ENCODE results near the gene TTYH2. TPM values are rescaled to one million over a fixed set of nuclear protein-coding genes. Genes with fewer than 3 reads are reported as not detected.

Gene TTYH2
- total RNA-seq, 1 experiment from 2014 or later, result 5.4 TPM

GRCh38 chr17:74305865-74306654 lies 92.7 kb downstream of the TTYH2 start:
- Mint-ChIP-seq H3K4me3 (ENCODE audit: unreplicated experiment) (no peak overlapping the region), H3K9me3 (ENCODE audit: unreplicated experiment) (no peaks in the 10 kb centered on the region), H3K4me1 (ENCODE audit: low read depth, unreplicated experiment) (no peaks in the 10 kb centered on the region), H3K27me3 (ENCODE audit: insufficient read depth, unreplicated experiment) (no peaks in the 10 kb centered on the region), H3K27ac (ENCODE audit: unreplicated experiment) (no peak overlapping the region), H3K36me3 (ENCODE audit: insufficient read depth, unreplicated experiment) (no peaks in the 10 kb centered on the region)
- ChIA-PET CTCF (interaction anchor here (0.6 to 1.1 kb wide), 3 partner anchors 73 to 289 kb away, joined by 3 read pairs; no protein-coding TSS in a partner anchor), POLR2A (interaction anchor here (0.7 kb wide), 1 partner anchor 62 kb away, joined by 15 read pairs; no protein-coding TSS in a partner anchor)
- TF ChIP-seq CTCF (IDR thresholded peaks at IDR 0.05; ENCODE audit: insufficient read depth in 1 of 2, low read depth in 1 of 2, low read length in 1 of 2, severe bottlenecking in 1 of 2, unreplicated experiment in 1 of 2), result no peak
- Histone ChIP-seq H3K4me3 (ENCODE audit: low read depth, low read length) (no peak overlapping the region), H3K4me1 (no peaks in the 10 kb centered on the region), H3K36me3 (ENCODE audit: control insufficient read depth, insufficient read depth, low read length) (no peaks in the 10 kb centered on the region), H3K9me3 (no peaks in the 10 kb centered on the region), H3K27me3 (replicated peaks; ENCODE audit: control insufficient read depth, insufficient read depth, low read length) (no peaks in the 10 kb centered on the region)
- no TSS peak for BruUV-seq (replicated peaks)
- intact Hi-C loops (cut with micrococcal nuclease; ENCODE audit: unreplicated experiment), result no loop called here
- no peak for DNase-seq

- H3K9me3 ChIP-seq, result peaks cover 3% of the 10 kb centered on the region; the same call in 1 of the 2 replicates
- Mint-ChIP-seq H3K9me3 (ENCODE audit: unreplicated experiment) (peaks cover 11% of the 10 kb centered on the region), H3K4me1 (ENCODE audit: low read depth, unreplicated experiment) (no peaks in the 10 kb centered on the region), H3K4me3 (ENCODE audit: unreplicated experiment) (no peak overlapping the region), H3K27me3 (ENCODE audit: insufficient read depth, unreplicated experiment) (no peaks in the 10 kb centered on the region), H3K27ac (ENCODE audit: unreplicated experiment) (no peak overlapping the region), H3K36me3 (ENCODE audit: insufficient read depth, unreplicated experiment) (no peaks in the 10 kb centered on the region)
- no peak overlapping the region for H3K4me3 ChIP-seq (ENCODE audit: low read depth, low read length)
- no peak for TF ChIP-seq CTCF (IDR thresholded peaks at IDR 0.05; ENCODE audit: insufficient read depth in 1 of 2, low read depth in 1 of 2, low read length in 1 of 2, severe bottlenecking in 1 of 2, unreplicated experiment in 1 of 2)
- no peak for DNase-seq
- no peaks in the 10 kb centered on the region for H3K36me3 ChIP-seq (ENCODE audit: control insufficient read depth, insufficient read depth, low read length)
- H3K4me1 ChIP-seq, result no peaks in the 10 kb centered on the region
- CTCF ChIA-PET, result no interaction called here
- POLR2A ChIA-PET, result no interaction called here
- no TSS peak for BruUV-seq (replicated peaks)
- intact Hi-C loops (cut with micrococcal nuclease; ENCODE audit: unreplicated experiment), result no loop called here
- H3K27me3 ChIP-seq (replicated peaks; ENCODE audit: control insufficient read depth, insufficient read depth, low read length), result no peaks in the 10 kb centered on the region
Measured at GRCh38 chr17:74307984-74308773, 94.8 kb downstream of the TTYH2 start.

- Mint-ChIP-seq H3K27me3 (ENCODE audit: insufficient read depth, unreplicated experiment) (no peaks in the 10 kb centered on the region), H3K9me3 (ENCODE audit: unreplicated experiment) (peaks cover 11% of the 10 kb centered on the region), H3K4me1 (ENCODE audit: low read depth, unreplicated experiment) (no peaks in the 10 kb centered on the region), H3K4me3 (ENCODE audit: unreplicated experiment) (no peak overlapping the region), H3K36me3 (ENCODE audit: insufficient read depth, unreplicated experiment) (no peaks in the 10 kb centered on the region), H3K27ac (ENCODE audit: unreplicated experiment) (no peak overlapping the region)
- no peak overlapping the region for H3K4me3 ChIP-seq (ENCODE audit: low read depth, low read length)
- no peaks in the 10 kb centered on the region for H3K4me1 ChIP-seq
- BruUV-seq (replicated peaks), result no TSS peak
- intact Hi-C loops (cut with micrococcal nuclease; ENCODE audit: unreplicated experiment), result no loop called here
- no peak for DNase-seq
- POLR2A ChIA-PET, result no interaction called here
- no peaks in the 10 kb centered on the region for H3K27me3 ChIP-seq (replicated peaks; ENCODE audit: control insufficient read depth, insufficient read depth, low read length)
- H3K36me3 ChIP-seq (ENCODE audit: control insufficient read depth, insufficient read depth, low read length), result no peaks in the 10 kb centered on the region
- no peak for TF ChIP-seq CTCF (IDR thresholded peaks at IDR 0.05; ENCODE audit: insufficient read depth in 1 of 2, low read depth in 1 of 2, low read length in 1 of 2, severe bottlenecking in 1 of 2, unreplicated experiment in 1 of 2)
- H3K9me3 ChIP-seq, result peaks cover 3% of the 10 kb centered on the region; the same call in 1 of the 2 replicates
- CTCF ChIA-PET, result no interaction called here
Measured at GRCh38 chr17:74309902-74310301, 96.5 kb downstream of the TTYH2 start.
